GM18517 (cell line): ENCODE measurements around the gene H2AZ1.
"Not testable (repeated sequence)": the region's sequence is repeated elsewhere in the genome, so short reads cannot be mapped to it uniquely, and the experiment has no call there.

Source experiments
- ATAC-seq: cut with Tn5 transposase; IDR thresholded peaks from one replicate; pipeline ENCODE4 v1.9.1; 2021; ENCODE audit warnings: mild to moderate bottlenecking, moderate library complexity; ENCODE audit not compliant: unreplicated experiment

H2AZ1 gene

GRCh38 chr4:99949999-99950912, at the start of gene H2AZ1:
Gene H2AZ1 (minus strand): TSS chr4:99950275. CDS start chr4:99950170, 105 bp downstream.
- peak; percentile 54 for ATAC-seq

GRCh38 chr4:99998062-99998867, 48.2 kb upstream of the H2AZ1 start:
- no peak for ATAC-seq

GRCh38 chr4:99991741-99992140, 41.7 kb upstream of the H2AZ1 start:
- ATAC-seq = no peak

GRCh38 chr4:99987681-99988080, 37.6 kb upstream of the H2AZ1 start:
- no peak for ATAC-seq

- no peak for ATAC-seq
Observed at GRCh38 chr4:99986792-99987191, 36.7 kb upstream of the H2AZ1 start.

GRCh38 chr4:99983289-99983943, 33.3 kb upstream of the H2AZ1 start:
- no peak for ATAC-seq

- no peak for ATAC-seq
Observed at GRCh38 chr4:99979872-99980271, 29.8 kb upstream of the H2AZ1 start.

- ATAC-seq = no peak
Observed at GRCh38 chr4:99971453-99972111, 21.5 kb upstream of the H2AZ1 start.

- no peak for ATAC-seq
Observed at GRCh38 chr4:99968330-99968729, 18.3 kb upstream of the H2AZ1 start.

GRCh38 chr4:99966692-99967091, 16.6 kb upstream of the H2AZ1 start:
- no peak for ATAC-seq

- ATAC-seq = no peak
Observed at GRCh38 chr4:99965674-99966350, 15.7 kb upstream of the H2AZ1 start.

- ATAC-seq = no peak
Observed at GRCh38 chr4:99965173-99965572, 15.1 kb upstream of the H2AZ1 start.

- no peak for ATAC-seq
Observed at GRCh38 chr4:99961711-99962110, 11.6 kb upstream of the H2AZ1 start.

GRCh38 chr4:99960648-99961047, 10.6 kb upstream of the H2AZ1 start:
- ATAC-seq = no peak

- ATAC-seq = not testable (repeated sequence)
Observed at GRCh38 chr4:99958207-99958606, 8.1 kb upstream of the H2AZ1 start.

GRCh38 chr4:99950913-99951254, 809 bp upstream of the H2AZ1 start:
- ATAC-seq = no peak

- ATAC-seq = peak; percentile 30
Observed at GRCh38 chr4:99949034-99949998, 759 bp downstream of the H2AZ1 start.

- ATAC-seq = no peak
Observed at GRCh38 chr4:99947608-99948007, 2.5 kb downstream of the H2AZ1 start.

- no peak for ATAC-seq
Observed at GRCh38 chr4:99947190-99947578, 2.9 kb downstream of the H2AZ1 start.
